GM12878 (cell line): ENCODE measurements around the gene OTUB1. TPM values are rescaled to one million over a fixed set of nuclear protein-coding genes. Genes with fewer than 3 reads are reported as not detected.

Experiments used
- ATAC-seq: fragments of 200-7000 bp; cut with Tn5 transposase; 3 replicates; pipeline ENCODE4 v1.9.1; 2020; ENCODE audit warnings: mild to moderate bottlenecking, moderate library complexity
- BruUV-seq: library from RNA; stranded (reverse); fragments of 400-500 nt; replicated peaks from 2 replicates; lab custom pipeline; 2021; lab: Mats Ljungman, UMichigan
- CTCF ChIA-PET: fragments of 300-600 bp; sonication (Branson Sonifier 250); formaldehyde crosslinking; extraction: SDS; loops from one replicate; lab custom pipeline; 2021; ENCODE audit warnings: inconsistent platforms; lab: Yijun Ruan, JAX
- POLR2A ChIA-PET: fragments of 350-600 bp; formaldehyde crosslinking; extraction: SDS; loops from one replicate; lab custom pipeline; 2021; ENCODE audit warnings: inconsistent platforms; lab: Charles Lee
- RAD21 ChIA-PET: fragments of 300-600 bp; sonication (Branson Sonifier 250); formaldehyde crosslinking; loops from one replicate; lab custom pipeline; 2023; ENCODE audit warnings: antibody characterized with exemption; ENCODE audit not compliant: unreplicated experiment; lab: Charles Lee
- SMC1A ChIA-PET: fragments of 300-600 bp; sonication (Branson Sonifier 250); formaldehyde crosslinking; loops from one replicate; lab custom pipeline; 2023; ENCODE audit not compliant: unreplicated experiment, uncharacterized antibody; lab: Charles Lee
- DNase-seq: peaks from one replicate; pipeline ENCODE4 v3.0.0-alpha.2; 2011; ENCODE audit warnings: low read depth, low spot score
- FAIRE-seq: peaks from 3 replicates; lab custom pipeline; 2011; peaks lifted over from hg19 to GRCh38; lab: Jason Lieb, UNC
- H2AFZ ChIP-seq: 2 replicates; pipeline ENCODE4 v1.6.0; 2011; ENCODE audit warnings: low read depth, low read length, control low read depth; ENCODE audit not compliant: control insufficient read depth
- H3K27ac ChIP-seq: 2 replicates; pipeline ENCODE4 v1.5.1; 2011; ENCODE audit warnings: control low read depth; ENCODE audit not compliant: control insufficient read depth, insufficient read depth
- H3K27me3 ChIP-seq, 2 experiments: replicated peaks in 1 of 2; 2 replicates each; pipeline versions ENCODE4 v1.6.0 to v1.6.1; 2011; ENCODE audit warnings: low read length in 1 of 2; ENCODE audit not compliant: control insufficient read depth in 2 of 2, insufficient read depth in 2 of 2
- H3K36me3 ChIP-seq, 2 experiments: 2 replicates each; pipeline ENCODE4 v1.5.1; 2011; ENCODE audit warnings: low read length in 1 of 2; ENCODE audit not compliant: control insufficient read depth in 2 of 2, insufficient read depth in 2 of 2
- H3K4me1 ChIP-seq: 2 replicates; pipeline ENCODE4 v1.6.1; 2011; ENCODE audit warnings: mild to moderate bottlenecking, low read length, moderate library complexity, mixed read lengths; ENCODE audit not compliant: control insufficient read depth, insufficient read depth
- H3K4me2 ChIP-seq: 2 replicates; pipeline ENCODE4 v1.6.0; 2011; ENCODE audit warnings: control low read depth; ENCODE audit not compliant: control insufficient read depth, insufficient read depth
- H3K4me3 ChIP-seq: fragments of 200-600 bp; sonication (generic); 2 replicates; pipeline ENCODE4 v1.5.1; 2016
- H3K79me2 ChIP-seq: 2 replicates; pipeline ENCODE4 v1.6.0; 2011; ENCODE audit warnings: low read length; ENCODE audit not compliant: control insufficient read depth, insufficient read depth
- H3K9ac ChIP-seq: 2 replicates; pipeline ENCODE4 v1.8.0; 2011; ENCODE audit warnings: low read length, control low read depth, mixed read lengths; ENCODE audit not compliant: control insufficient read depth, insufficient read depth
- H3K9me3 ChIP-seq: replicated peaks from 3 replicates; pipeline ENCODE4 v1.5.1; 2011; ENCODE audit warnings: mild to moderate bottlenecking, low read length; ENCODE audit not compliant: control insufficient read depth, insufficient read depth
- H4K20me1 ChIP-seq: 2 replicates; pipeline ENCODE4 v1.6.0; 2011; ENCODE audit not compliant: control insufficient read depth, insufficient read depth
- EED ChIP-seq: sonication (generic); IDR thresholded peaks from 2 replicates; pipeline ENCODE4 v1.6.1; 2016; ENCODE audit warnings: antibody characterized with exemption, low read depth
- EZH2 ChIP-seq: IDR thresholded peaks from 2 replicates; pipeline ENCODE4 v1.6.1; 2012; ENCODE audit warnings: low read depth, mild to moderate bottlenecking, control low read depth, inconsistent platforms, low read length, borderline replicate concordance; ENCODE audit not compliant: control insufficient read depth
- HCFC1 ChIP-seq: fragments of 150-350 bp; IDR thresholded peaks from 2 replicates; pipeline ENCODE4 v1.6.1; 2014; ENCODE audit warnings: low read length
- IKZF1 ChIP-seq: fragments of 450-650 bp; conservative IDR thresholded peaks from 2 replicates; pipeline ENCODE4 v1.6.1; 2017; ENCODE audit warnings: antibody characterized with exemption, mild to moderate bottlenecking
- KAT2A ChIP-seq: conservative IDR thresholded peaks from 2 replicates; pipeline ENCODE4 v1.6.1; 2011; ENCODE audit warnings: low read depth, low read length; ENCODE audit not compliant: control insufficient read depth
- KDM1A ChIP-seq: fragments of 200-600 bp; sonication (generic); IDR thresholded peaks from 2 replicates; pipeline ENCODE4 v1.6.1; 2016; ENCODE audit warnings: borderline replicate concordance
- LARP7 ChIP-seq: fragments of 450-650 bp; IDR thresholded peaks from 2 replicates; pipeline ENCODE4 v1.6.1; 2017; ENCODE audit warnings: mild to moderate bottlenecking
- MTA2 ChIP-seq: fragments of 450-650 bp; IDR thresholded peaks from 2 replicates; pipeline ENCODE4 v1.6.1; 2016; ENCODE audit warnings: low read depth, mild to moderate bottlenecking, moderate library complexity
- NBN ChIP-seq: fragments of 450-650 bp; IDR thresholded peaks from 2 replicates; pipeline ENCODE4 v1.6.1; 2016
- NFYB ChIP-seq: IDR thresholded peaks from 2 replicates; pipeline ENCODE4 v1.6.1; 2011; ENCODE audit warnings: low read depth, mild to moderate bottlenecking, low read length, improper control_type of control experiment, moderate library complexity; ENCODE audit not compliant: insufficient read depth
- POLR2AphosphoS2 ChIP-seq: IDR thresholded peaks from 2 replicates; pipeline ENCODE4 v1.6.1; 2011; ENCODE audit warnings: low read depth, mild to moderate bottlenecking, low read length, improper control_type of control experiment, moderate library complexity
- SMAD5 ChIP-seq: IDR thresholded peaks from 2 replicates; pipeline ENCODE4 v1.6.1; 2016; ENCODE audit warnings: antibody characterized with exemption, low read depth
- SREBF2 ChIP-seq: IDR thresholded peaks from 2 replicates; pipeline ENCODE4 v1.6.1; 2012; ENCODE audit warnings: mild to moderate bottlenecking, low read length
- USF2 ChIP-seq: IDR thresholded peaks from 2 replicates; pipeline ENCODE4 v1.6.1; 2011; ENCODE audit warnings: low read depth, low read length, improper control_type of control experiment, borderline replicate concordance
- ZNF274 ChIP-seq: IDR thresholded peaks from one replicate; pipeline ENCODE4 v1.8.0; 2011; ENCODE audit not compliant: insufficient read length, insufficient read depth
- ZZZ3 ChIP-seq: IDR thresholded peaks from 2 replicates; pipeline ENCODE4 v1.6.1; 2011; ENCODE audit warnings: low read depth; ENCODE audit not compliant: control insufficient read depth, insufficient read length
- WGBS: methylation state at CpG from one replicate; pipeline ENCODE4 v1.1.6; 2016; ENCODE audit warnings: low lambda C conversion rate; ENCODE audit not compliant: insufficient replicate concordance, insufficient coverage; ENCODE audit errors: missing lambda C conversion rate; 5-methylcytosine and 5-hydroxymethylcytosine counted together
- in situ Hi-C: fragments of 300-500 bp; cut with MboI; formaldehyde crosslinking; loops from 9 replicates; pipeline ENCODE4 v1.14.3; 2018; ENCODE audit warnings: mixed read lengths
- intact Hi-C: fragments of 100-400 bp; cut with micrococcal nuclease; formaldehyde crosslinking; loops from one replicate; pipeline ENCODE4 v1.14.2; 2022; ENCODE audit not compliant: unreplicated experiment
- polyA plus RNA-seq, 11 experiments: library from polyadenylated mRNA; depleted of rRNA in 4 of 11; unstranded in 6 of 11; stranded (reverse) in 5 of 11; fragments of >200 nt; fragmentation: Nextera tagmentation in 4 of 11; fragmentation: Illumina TruSeq in 1 of 11; extraction: Ambion mirVana in 4 of 11; extraction: Trizol in 1 of 11; gene quantifications; 1 replicate in 1 of 11; 2 replicates in 10 of 11; pipeline versions ENCODE4 v1.2.1 to v1.2.3, GENCODE V29; 2011 to 2016; ENCODE audit warnings: inconsistent platforms in 2 of 11, missing spikeins in 2 of 11, low read depth in 1 of 11
- total RNA-seq, 4 experiments: library from RNA; depleted of rRNA in 3 of 4; stranded (reverse); fragments of >200 nt in 3 of 4; fragmentation: Illumina TruSeq in 1 of 4; extraction: Trizol in 1 of 4; gene quantifications; 2 replicates each; pipeline versions ENCODE4 v1.2.1 to v1.2.3, GENCODE V29; 2013 to 2021
- TF ChIP-seq, protein P1 (sequence below): fragments of 450-650 bp; conservative IDR thresholded peaks from 2 replicates; pipeline ENCODE4 v1.6.1; 2017; ENCODE audit warnings: mild to moderate bottlenecking, moderate library complexity

Gene OTUB1
- total and polyA plus RNA-seq, 10 of the 15 experiments (the other 5 are each of a cell fraction or from before 2014, with no cell fraction given): 49.6 to 225 (median 131) TPM

- FAIRE-seq (no peak), ATAC-seq (no peak), DNase-seq (no peak)
- Histone ChIP-seq H3K27me3 (no peaks in the 10 kb centered on the region; a peak in 1 of 4 replicates), H3K9ac (no peak overlapping the region), H3K79me2 (no peaks in the 10 kb centered on the region), H3K4me2 (no peak overlapping the region), H3K36me3 (no peaks in the 10 kb centered on the region), H3K27ac (no peak overlapping the region), H4K20me1 (no peaks in the 10 kb centered on the region), H2AFZ (no peak overlapping the region), H3K4me1 (no peaks in the 10 kb centered on the region), H3K9me3 (no peaks in the 10 kb centered on the region), H3K4me3 (no peak overlapping the region)
- RAD21 ChIA-PET: no interaction called here
- 34% methylated on average over 21 of the region's 22 CpGs for WGBS
- POLR2A ChIA-PET: no interaction called here
- in situ Hi-C loops: no loop called here
- BruUV-seq: no TSS peak
- SMC1A ChIA-PET: no interaction called here
- intact Hi-C loops: no loop called here
- TF ChIP-seq EZH2 (no peak), IKZF1 (no peak), EED (no peak), NBN (no peak), LARP7 (no peak), KDM1A (no peak), POLR2AphosphoS2 (no peak), ZNF274 (no peak), MTA2 (no peak), SREBF2 (no peak), SMAD5 (no peak), HCFC1 (no peak), USF2 (no peak), ZZZ3 (no peak), NFYB (no peak), KAT2A (no peak)
- TF ChIP-seq, protein P1, sequence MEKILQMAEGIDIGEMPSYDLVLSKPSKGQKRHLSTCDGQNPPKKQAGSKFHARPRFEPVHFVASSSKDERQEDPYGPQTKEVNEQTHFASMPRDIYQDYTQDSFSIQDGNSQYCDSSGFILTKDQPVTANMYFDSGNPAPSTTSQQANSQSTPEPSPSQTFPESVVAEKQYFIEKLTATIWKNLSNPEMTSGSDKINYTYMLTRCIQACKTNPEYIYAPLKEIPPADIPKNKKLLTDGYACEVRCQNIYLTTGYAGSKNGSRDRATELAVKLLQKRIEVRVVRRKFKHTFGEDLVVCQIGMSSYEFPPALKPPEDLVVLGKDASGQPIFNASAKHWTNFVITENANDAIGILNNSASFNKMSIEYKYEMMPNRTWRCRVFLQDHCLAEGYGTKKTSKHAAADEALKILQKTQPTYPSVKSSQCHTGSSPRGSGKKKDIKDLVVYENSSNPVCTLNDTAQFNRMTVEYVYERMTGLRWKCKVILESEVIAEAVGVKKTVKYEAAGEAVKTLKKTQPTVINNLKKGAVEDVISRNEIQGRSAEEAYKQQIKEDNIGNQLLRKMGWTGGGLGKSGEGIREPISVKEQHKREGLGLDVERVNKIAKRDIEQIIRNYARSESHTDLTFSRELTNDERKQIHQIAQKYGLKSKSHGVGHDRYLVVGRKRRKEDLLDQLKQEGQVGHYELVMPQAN: no peak
- CTCF ChIA-PET: no interaction called here
Measured at GRCh38 chr11:64020976-64021756, 34.9 kb downstream of the OTUB1 start.
